ENCODE results near the gene COL4A2.
A peak's percentile ranks its signal among the peaks of the same experiment; 100 is the strongest.

The COL4A2 gene

GRCh38 chr13:110387451-110388107 lies 80.5 kb downstream of the COL4A2 start:
- Histone ChIP-seq H3K27me3 (replicated peaks) (no peaks in the 10 kb centered on the region), H3K4me3 (ENCODE audit: low read depth, low read length) (no peak overlapping the region), H3K27ac (peak overlapping the region; percentile 100), H3K36me3 (replicated peaks) (peaks cover 39% of the 10 kb centered on the region)
- in situ Hi-C loops (cut with HindIII; ENCODE audit: low pct_ligation_motif_present, low sequenced_read_pairs) = no loop called here
- TF ChIP-seq CTCF (IDR thresholded peaks at IDR 0.05; ENCODE audit: low read depth, low read length, missing control alignments) = no peak
- peak; percentile 64 for DNase-seq

GRCh38 chr13:110388108-110388943 lies 81.2 kb downstream of the COL4A2 start:
- Histone ChIP-seq H3K36me3 (replicated peaks) (peaks cover 39% of the 10 kb centered on the region), H3K27ac (peak overlapping the region; percentile 100), H3K4me3 (ENCODE audit: low read depth, low read length) (peak overlapping the region; percentile 12), H3K27me3 (replicated peaks) (no peaks in the 10 kb centered on the region)
- in situ Hi-C loops (cut with HindIII; ENCODE audit: low pct_ligation_motif_present, low sequenced_read_pairs) = no loop called here
- peak; percentile 94 for DNase-seq
- no peak for TF ChIP-seq CTCF (IDR thresholded peaks at IDR 0.05; ENCODE audit: low read depth, low read length, missing control alignments)

- in situ Hi-C loops (cut with HindIII; ENCODE audit: low pct_ligation_motif_present, low sequenced_read_pairs) = no loop called here
- Histone ChIP-seq H3K27me3 (replicated peaks) (no peaks in the 10 kb centered on the region), H3K4me3 (ENCODE audit: low read depth, low read length) (no peak overlapping the region), H3K27ac (peak overlapping the region; percentile 100), H3K36me3 (replicated peaks) (peaks cover 28% of the 10 kb centered on the region)
- peak; percentile 87 for DNase-seq
- TF ChIP-seq CTCF (IDR thresholded peaks at IDR 0.05; ENCODE audit: low read depth, low read length, missing control alignments) = no peak
Observed at GRCh38 chr13:110390567-110390966, 83.5 kb downstream of the COL4A2 start.

- Histone ChIP-seq H3K4me3 (ENCODE audit: low read depth, low read length) (no peak overlapping the region), H3K27ac (peak overlapping the region; percentile 100), H3K27me3 (replicated peaks) (no peaks in the 10 kb centered on the region), H3K36me3 (replicated peaks) (peaks cover 28% of the 10 kb centered on the region)
- no peak for TF ChIP-seq CTCF (IDR thresholded peaks at IDR 0.05; ENCODE audit: low read depth, low read length, missing control alignments)
- peak; percentile 68 for DNase-seq
- in situ Hi-C loops (cut with HindIII; ENCODE audit: low pct_ligation_motif_present, low sequenced_read_pairs) = no loop called here
Observed at GRCh38 chr13:110391273-110391672, 84.2 kb downstream of the COL4A2 start.

GRCh38 chr13:110392510-110393240 lies 85.6 kb downstream of the COL4A2 start:
- peak; percentile 92 for DNase-seq
- in situ Hi-C loops (cut with HindIII; ENCODE audit: low pct_ligation_motif_present, low sequenced_read_pairs) = no loop called here
- H3K27me3 ChIP-seq (replicated peaks) = no peaks in the 10 kb centered on the region
- TF ChIP-seq CTCF (IDR thresholded peaks at IDR 0.05; ENCODE audit: low read depth, low read length, missing control alignments) = no peak
- peaks cover 17% of the 10 kb centered on the region for H3K36me3 ChIP-seq (replicated peaks)
- no peak overlapping the region for H3K4me3 ChIP-seq (ENCODE audit: low read depth, low read length)
- peak overlapping the region; percentile 100 for H3K27ac ChIP-seq
